GM12874 (cell line): ENCODE results near the gene ING3.

Source experiments
- TF ChIP-seq, protein P1 (sequence below): IDR thresholded peaks from 2 replicates; pipeline ENCODE4 v1.5.1; 2011; ENCODE audit warnings: low read depth, mild to moderate bottlenecking, control low read depth, low read length, moderate library complexity; ENCODE audit not compliant: insufficient read depth

The ING3 gene

DNA sequence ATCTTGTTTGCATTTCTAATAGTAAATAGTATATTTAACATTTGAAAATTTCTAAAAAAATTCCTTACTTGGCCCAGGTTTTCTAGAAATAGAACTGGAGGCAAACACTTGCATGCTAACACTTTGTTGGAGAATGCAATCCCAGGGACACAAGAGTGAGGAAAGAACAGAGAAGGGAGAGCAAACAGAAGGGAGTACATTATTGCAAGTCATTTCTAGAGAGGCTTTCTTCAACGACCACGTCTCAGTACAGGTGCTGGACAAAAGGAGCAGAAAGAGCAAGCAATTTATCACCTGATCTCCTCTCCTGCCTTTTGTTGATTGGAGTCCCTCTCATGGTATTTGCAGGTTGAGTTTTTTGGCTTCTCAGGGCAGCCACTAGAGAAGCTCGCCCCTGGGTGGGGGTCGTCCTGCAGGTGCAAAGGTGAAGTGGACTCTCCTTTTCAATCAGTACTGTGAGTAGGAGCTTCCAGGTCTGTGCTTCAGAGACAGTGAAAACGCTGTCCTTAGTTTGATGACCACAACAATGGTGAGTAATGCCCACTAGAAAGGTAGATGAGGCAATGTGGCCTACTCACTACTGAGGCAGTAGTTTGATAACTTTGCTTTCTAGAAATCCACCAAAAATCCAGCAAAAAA lies 43.1 kb downstream of the ING3 start:
- TF ChIP-seq, protein P1, sequence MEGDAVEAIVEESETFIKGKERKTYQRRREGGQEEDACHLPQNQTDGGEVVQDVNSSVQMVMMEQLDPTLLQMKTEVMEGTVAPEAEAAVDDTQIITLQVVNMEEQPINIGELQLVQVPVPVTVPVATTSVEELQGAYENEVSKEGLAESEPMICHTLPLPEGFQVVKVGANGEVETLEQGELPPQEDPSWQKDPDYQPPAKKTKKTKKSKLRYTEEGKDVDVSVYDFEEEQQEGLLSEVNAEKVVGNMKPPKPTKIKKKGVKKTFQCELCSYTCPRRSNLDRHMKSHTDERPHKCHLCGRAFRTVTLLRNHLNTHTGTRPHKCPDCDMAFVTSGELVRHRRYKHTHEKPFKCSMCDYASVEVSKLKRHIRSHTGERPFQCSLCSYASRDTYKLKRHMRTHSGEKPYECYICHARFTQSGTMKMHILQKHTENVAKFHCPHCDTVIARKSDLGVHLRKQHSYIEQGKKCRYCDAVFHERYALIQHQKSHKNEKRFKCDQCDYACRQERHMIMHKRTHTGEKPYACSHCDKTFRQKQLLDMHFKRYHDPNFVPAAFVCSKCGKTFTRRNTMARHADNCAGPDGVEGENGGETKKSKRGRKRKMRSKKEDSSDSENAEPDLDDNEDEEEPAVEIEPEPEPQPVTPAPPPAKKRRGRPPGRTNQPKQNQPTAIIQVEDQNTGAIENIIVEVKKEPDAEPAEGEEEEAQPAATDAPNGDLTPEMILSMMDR: no peak

DNA sequence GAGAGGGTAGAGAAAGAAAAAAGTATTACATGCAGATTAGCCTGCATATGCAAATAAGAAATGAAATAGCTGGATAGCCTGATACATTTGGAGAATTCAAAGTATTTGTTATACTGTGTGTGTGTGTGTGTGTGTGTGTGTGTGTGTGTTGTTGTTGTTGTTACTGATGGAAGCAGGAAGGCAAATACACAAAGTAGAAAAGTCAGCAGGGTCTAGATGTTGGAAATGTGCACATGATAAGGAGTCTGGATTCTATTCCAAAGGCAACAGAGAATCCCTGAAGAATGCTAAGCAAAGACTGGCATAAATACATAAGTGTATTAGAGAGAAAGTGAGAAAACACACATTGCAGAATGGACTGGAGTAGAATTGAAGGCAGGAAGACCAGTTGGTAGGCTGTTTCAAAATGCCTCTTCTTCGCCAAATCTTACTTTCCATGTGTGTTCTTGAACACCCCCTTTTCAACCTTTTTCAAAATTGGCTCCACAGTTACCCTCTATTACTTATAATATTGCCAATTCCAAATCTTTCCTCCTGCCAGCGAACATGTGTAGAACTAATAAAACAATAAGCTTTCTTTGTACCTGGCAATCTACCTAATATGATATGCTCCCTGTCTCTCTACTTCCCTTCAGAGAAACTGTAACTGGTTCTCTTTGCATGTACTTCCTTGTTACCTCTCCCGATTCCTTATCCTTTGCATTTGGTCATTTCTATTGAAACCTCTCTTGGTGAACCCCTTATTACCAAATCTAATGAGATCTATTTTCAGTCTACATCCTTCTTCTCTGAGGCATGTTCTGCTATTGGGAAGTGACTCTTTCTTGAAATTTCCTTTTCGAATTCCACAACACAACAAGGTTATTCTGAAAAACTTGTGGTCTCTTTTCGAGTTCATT lies 44.2 kb downstream of the ING3 start:
- TF ChIP-seq, protein P1: no peak

GRCh38 chr7:120995654-120996053 lies 45.1 kb downstream of the ING3 start:
- TF ChIP-seq, protein P1: no peak

GRCh38 chr7:120996333-120996987 lies 45.9 kb downstream of the ING3 start:
- TF ChIP-seq, protein P1: no peak

DNA sequence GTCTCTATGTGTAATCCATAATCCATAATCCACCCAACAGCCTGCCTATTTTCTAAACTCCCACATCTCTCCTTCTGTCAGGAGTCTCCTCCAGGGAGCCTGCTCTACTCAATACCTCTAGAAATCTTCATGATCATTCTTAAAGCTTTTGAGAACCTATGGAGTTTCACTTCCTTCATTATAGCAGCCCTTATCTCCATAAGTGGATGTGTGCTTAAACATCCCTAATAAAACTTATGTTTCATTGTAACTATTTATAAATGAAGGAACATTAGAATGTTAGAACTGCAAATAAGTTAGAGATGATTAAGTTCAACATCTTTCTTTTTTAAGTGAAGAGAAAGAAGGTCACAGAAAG lies 46.4 kb downstream of the ING3 start:
- TF ChIP-seq, protein P1: no peak

DNA sequence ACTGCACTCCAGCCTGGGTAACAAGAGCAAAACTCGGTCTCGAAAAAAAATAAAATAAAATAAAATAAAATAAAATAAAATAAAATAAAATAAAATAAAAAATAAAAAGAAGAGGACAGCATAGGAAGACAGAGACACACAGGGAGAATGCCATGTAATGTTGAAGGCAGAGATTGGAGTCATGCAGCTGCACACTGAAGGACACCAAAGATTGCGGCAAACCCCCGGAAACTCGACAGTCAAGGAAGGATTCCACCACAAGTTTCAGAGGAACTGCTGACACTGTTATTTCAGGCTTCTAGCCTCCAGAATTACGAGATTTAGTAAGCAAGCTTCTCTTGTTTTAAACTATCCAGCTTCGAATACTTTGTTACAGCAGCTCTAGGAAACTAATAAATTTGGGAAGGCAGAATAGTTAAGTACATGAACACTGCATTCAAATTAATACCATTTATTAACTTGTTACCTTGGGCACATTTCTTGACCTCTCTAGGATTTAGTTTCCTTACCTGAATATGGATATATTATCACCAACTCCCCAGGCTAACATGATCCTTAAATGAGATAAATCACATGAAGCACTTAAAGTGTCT lies 47.4 kb downstream of the ING3 start:
- TF ChIP-seq, protein P1: no peak

DNA sequence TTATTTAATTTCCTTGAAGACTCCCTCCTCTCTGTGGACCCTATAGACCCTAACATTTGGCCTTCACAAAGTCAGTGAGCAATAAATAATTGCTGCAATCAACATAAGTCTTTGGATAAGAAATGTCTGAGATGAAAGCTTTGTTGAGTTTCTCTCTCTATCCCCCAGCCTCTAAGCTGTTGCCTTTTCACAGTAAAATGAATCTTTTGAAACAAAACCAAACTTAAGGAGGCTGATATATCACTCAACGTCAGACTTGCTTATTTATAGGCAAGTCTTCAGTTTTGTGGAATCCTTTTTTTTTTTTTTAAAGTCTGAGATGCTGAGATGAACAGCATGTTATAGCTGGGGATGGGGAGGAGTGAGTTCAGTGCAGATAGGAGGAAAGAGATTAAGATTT lies 47.9 kb downstream of the ING3 start:
- TF ChIP-seq, protein P1: no peak
